ENCODE results near the gene ZNF565. TPM values are rescaled to one million over a fixed set of nuclear protein-coding genes. Genes with fewer than 3 reads are reported as not detected.
A peak's percentile ranks its signal among the peaks of the same experiment; 100 is the strongest.

Gene ZNF565
- total RNA-seq, 1 donor from 2014 or later: 3.9 TPM

- H3K36me3 ChIP-seq: no peaks in the 10 kb centered on the region
- peaks cover 5% of the 10 kb centered on the region for H3K4me1 ChIP-seq
- no peak for DNase-seq (ENCODE audit: extremely low spot score in 2 of 2)
- H3K27me3 ChIP-seq: no peaks in the 10 kb centered on the region
- intact Hi-C loops (cut with DNase I): no loop called here
- peak overlapping the region; percentile 40 to 52 for H3K4me3 ChIP-seq
- H3K9me3 ChIP-seq: no peaks in the 10 kb centered on the region
- no peak overlapping the region for H3K27ac ChIP-seq
- TF ChIP-seq POLR2AphosphoS5 (IDR thresholded peaks at IDR 0.05; ENCODE audit: insufficient read depth in 1 of 2, low read depth in 1 of 2) (no peak), CTCF (IDR thresholded peaks at IDR 0.05) (no peak), POLR2A (IDR thresholded peaks at IDR 0.05) (no peak)
Observed at GRCh38 chr19:36256853-36257519, 42.5 kb upstream of the ZNF565 start.

GRCh38 chr19:36256064-36256463, 41.6 kb upstream of the ZNF565 start:
- no peaks in the 10 kb centered on the region for H3K36me3 ChIP-seq
- no peaks in the 10 kb centered on the region for H3K27me3 ChIP-seq
- H3K4me1 ChIP-seq: peaks cover 5% of the 10 kb centered on the region
- H3K27ac ChIP-seq: no peak overlapping the region
- intact Hi-C loops (cut with DNase I): no loop called here
- no peaks in the 10 kb centered on the region for H3K9me3 ChIP-seq
- DNase-seq (ENCODE audit: extremely low spot score in 2 of 2): no peak
- no peak overlapping the region for H3K4me3 ChIP-seq
- TF ChIP-seq POLR2A (IDR thresholded peaks at IDR 0.05) (no peak), CTCF (IDR thresholded peaks at IDR 0.05) (no peak), POLR2AphosphoS5 (IDR thresholded peaks at IDR 0.05; ENCODE audit: insufficient read depth in 1 of 2, low read depth in 1 of 2) (no peak)

GRCh38 chr19:36255316-36255715, 40.9 kb upstream of the ZNF565 start:
- peaks cover 5% of the 10 kb centered on the region for H3K4me1 ChIP-seq
- no peaks in the 10 kb centered on the region for H3K27me3 ChIP-seq
- no peak for DNase-seq (ENCODE audit: extremely low spot score in 2 of 2)
- H3K9me3 ChIP-seq: no peaks in the 10 kb centered on the region
- no peaks in the 10 kb centered on the region for H3K36me3 ChIP-seq
- TF ChIP-seq CTCF (IDR thresholded peaks at IDR 0.05): no peak
- no peak overlapping the region for H3K27ac ChIP-seq
- H3K4me3 ChIP-seq: no peak overlapping the region
- intact Hi-C loops (cut with DNase I): no loop called here

- Histone ChIP-seq H3K4me1 (peaks cover 5% of the 10 kb centered on the region), H3K27me3 (no peaks in the 10 kb centered on the region), H3K36me3 (no peaks in the 10 kb centered on the region), H3K4me3 (no peak overlapping the region), H3K27ac (no peak overlapping the region), H3K9me3 (no peaks in the 10 kb centered on the region)
- TF ChIP-seq POLR2A (IDR thresholded peaks at IDR 0.05) (no peak), CTCF (IDR thresholded peaks at IDR 0.05) (no peak), POLR2AphosphoS5 (IDR thresholded peaks at IDR 0.05; ENCODE audit: insufficient read depth in 1 of 2, low read depth in 1 of 2) (no peak)
- DNase-seq (ENCODE audit: extremely low spot score in 2 of 2): no peak
- intact Hi-C loops (cut with DNase I): no loop called here
Observed at GRCh38 chr19:36254848-36255247, 40.4 kb upstream of the ZNF565 start.

- Histone ChIP-seq H3K4me3 (no peak overlapping the region), H3K27ac (no peak overlapping the region), H3K9me3 (no peaks in the 10 kb centered on the region), H3K4me1 (peaks cover 2% of the 10 kb centered on the region), H3K27me3 (no peaks in the 10 kb centered on the region), H3K36me3 (no peaks in the 10 kb centered on the region)
- TF ChIP-seq CTCF (IDR thresholded peaks at IDR 0.05): no peak
- intact Hi-C loops (cut with DNase I): no loop called here
- no peak for DNase-seq (ENCODE audit: extremely low spot score in 2 of 2)
Observed at GRCh38 chr19:36252047-36252446, 37.6 kb upstream of the ZNF565 start.
